ENCODE results near the gene MAGED1. TPM values are rescaled to one million over a fixed set of nuclear protein-coding genes. Genes with fewer than 3 reads are reported as not detected.
"Not testable (repeated sequence)": the region's sequence is repeated elsewhere in the genome, so short reads cannot be mapped to it uniquely, and the experiment has no call there.

MAGED1 gene
- total and polyA plus RNA-seq, 2 experiments from 2014 or later = 293 to 351 TPM

DNA sequence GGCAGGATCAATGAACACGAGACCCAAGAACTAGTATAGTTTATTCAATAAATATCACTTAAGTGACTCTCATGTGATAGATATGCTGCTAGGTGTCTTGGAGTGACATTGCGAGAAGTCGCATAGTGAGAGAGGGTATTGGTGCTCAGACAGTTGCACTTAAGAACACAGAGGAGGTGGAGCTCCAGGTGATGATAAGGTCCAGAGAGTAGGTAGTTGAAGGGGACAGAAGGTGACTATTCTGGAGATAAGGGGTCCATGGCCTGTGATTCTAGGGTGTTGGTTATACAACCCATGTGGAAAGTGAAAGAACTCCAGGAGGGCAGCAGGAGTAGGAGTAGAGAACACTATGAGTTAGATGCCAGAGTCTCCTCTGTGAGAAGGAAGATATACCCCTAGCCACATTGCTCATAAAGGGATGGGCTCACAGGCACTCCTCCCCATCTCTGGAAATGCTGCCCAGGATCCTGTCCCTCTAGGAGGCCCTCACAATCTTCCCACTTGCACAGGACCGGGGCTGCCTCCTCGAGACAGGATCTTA lies 9.2 kb downstream of the MAGED1 start:
- in situ Hi-C loops (cut with MboI) = loop anchor here (25.0 kb wide), 1 partner anchor 165 kb away; the partner anchor contains the start of gene GSPT2
- Histone ChIP-seq H2AFZ (no peak overlapping the region), H4K20me1 (ENCODE audit: insufficient read depth) (no peaks in the 10 kb centered on the region), H3K79me2 (ENCODE audit: insufficient read depth) (peaks cover 7% of the 10 kb centered on the region; the same call in 1 of the 2 replicates), H3K9ac (no peak overlapping the region), H3F3A (ENCODE audit: insufficient read depth) (peaks cover 18% of the 10 kb centered on the region; the same call in 1 of the 2 replicates), H3K9me2 (ENCODE audit: insufficient read depth) (no peaks in the 10 kb centered on the region), H3K4me3 (no peak overlapping the region), H3K36me3 (ENCODE audit: low read depth) (peaks cover 33% of the 10 kb centered on the region; the same call in 1 of the 2 replicates), H3K4me1 (ENCODE audit: insufficient read depth) (peaks cover 4% of the 10 kb centered on the region; the same call in 1 of the 2 replicates), H3K4me2 (ENCODE audit: unreplicated experiment) (no peak overlapping the region), H3K27me3 (replicated peaks; ENCODE audit: insufficient read depth) (no peaks in the 10 kb centered on the region), H3K27ac (no peak overlapping the region), H3K9me3 (ENCODE audit: low read depth) (no peaks in the 10 kb centered on the region)
- no peak for TF ChIP-seq EZH2phosphoT487 (IDR thresholded peaks at IDR 0.05; ENCODE audit: insufficient read depth, low read depth)
- no peak for TF ChIP-seq EZH2 (IDR thresholded peaks at IDR 0.05; ENCODE audit: insufficient read depth, poor library complexity, severe bottlenecking)
- no peak for DNase-seq
- WGBS, 2 experiments (ENCODE audit: low coverage in 1 of 2, low lambda C conversion rate in 2 of 2, missing lambda C conversion rate in 2 of 2) = 67 to 85% methylated on average over 4 to 5 of the region's 5 CpGs

DNA sequence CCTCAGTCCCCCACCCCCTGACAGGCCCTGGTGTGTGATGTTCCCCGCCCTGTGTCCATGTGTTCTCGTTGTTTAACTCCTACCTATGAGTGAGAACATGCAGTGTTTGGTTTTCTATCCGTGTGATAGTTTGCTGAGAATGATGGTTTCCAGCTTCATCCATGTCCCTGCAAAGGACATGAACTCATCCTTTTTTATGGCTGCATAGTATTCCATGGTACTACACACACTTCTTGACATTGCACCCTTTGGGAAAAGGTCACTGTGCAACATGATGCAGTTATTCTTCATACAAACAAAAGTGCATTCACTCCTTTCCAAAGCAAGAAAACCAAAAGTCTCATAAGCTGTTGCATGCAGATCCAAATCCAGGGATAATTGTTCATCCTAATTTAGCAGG lies 11.7 kb downstream of the MAGED1 start:
- not testable (repeated sequence) for H3K4me3 ChIP-seq; H2AFZ ChIP-seq; H3K27me3 ChIP-seq (replicated peaks; ENCODE audit: insufficient read depth); H3K4me2 ChIP-seq (ENCODE audit: unreplicated experiment); H3K9me2 ChIP-seq (ENCODE audit: insufficient read depth); DNase-seq; H3K4me1 ChIP-seq (ENCODE audit: insufficient read depth); H3K79me2 ChIP-seq (ENCODE audit: insufficient read depth); H3K9ac ChIP-seq; H3K27ac ChIP-seq; H4K20me1 ChIP-seq (ENCODE audit: insufficient read depth); H3K9me3 ChIP-seq (ENCODE audit: low read depth)
- in situ Hi-C loops (cut with MboI) = loop anchor here (25.0 kb wide), 1 partner anchor 168 kb away; the partner anchor contains the start of gene GSPT2
- H3K36me3 ChIP-seq (ENCODE audit: low read depth) = peaks cover 23% of the 10 kb centered on the region; the same call in 1 of the 2 replicates
- 0 out of 2 replicates have a peak, but pooled peaks cover 13% of the 10 kb centered on the region for H3F3A ChIP-seq (ENCODE audit: insufficient read depth)
- 98 to 100% methylated on average over 2 to 3 of the region's 3 CpGs for WGBS, 2 experiments (ENCODE audit: low coverage in 1 of 2, low lambda C conversion rate in 2 of 2, missing lambda C conversion rate in 2 of 2)

DNA sequence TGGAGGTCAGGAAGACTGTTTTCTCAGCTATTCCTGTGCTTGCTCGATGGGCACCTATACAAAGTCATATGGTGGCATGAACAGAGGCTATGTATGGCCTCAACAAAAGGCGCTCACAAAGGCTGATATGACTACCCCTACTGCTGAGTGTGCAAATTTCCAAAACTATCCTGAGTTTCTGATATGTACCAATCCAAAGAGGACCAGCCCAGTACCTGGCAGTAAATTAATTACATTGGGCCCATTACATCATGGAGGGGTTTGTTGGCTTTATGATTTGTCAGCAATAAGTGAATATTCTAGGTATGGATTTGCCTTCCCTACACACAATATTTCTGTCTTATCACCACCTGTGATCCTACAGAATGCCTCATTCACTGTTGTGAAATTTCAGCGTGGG lies 12.3 kb downstream of the MAGED1 start:
- no peak overlapping the region for H2AFZ ChIP-seq
- in situ Hi-C loops (cut with MboI) = loop anchor here (25.0 kb wide), 1 partner anchor 168 kb away; the partner anchor contains the start of gene GSPT2
- no peaks in the 10 kb centered on the region for H3K27me3 ChIP-seq (replicated peaks; ENCODE audit: insufficient read depth)
- H3K9ac ChIP-seq = no peak overlapping the region
- 0 out of 2 replicates have a peak, but pooled peaks cover 11% of the 10 kb centered on the region for H3F3A ChIP-seq (ENCODE audit: insufficient read depth)
- TF ChIP-seq EZH2phosphoT487 (IDR thresholded peaks at IDR 0.05; ENCODE audit: insufficient read depth, low read depth) (no peak), EZH2 (IDR thresholded peaks at IDR 0.05; ENCODE audit: insufficient read depth, poor library complexity, severe bottlenecking) (no peak)
- H3K9me2 ChIP-seq (ENCODE audit: insufficient read depth) = no peaks in the 10 kb centered on the region
- no peak overlapping the region for H3K27ac ChIP-seq
- no peak for DNase-seq
- peaks cover 17% of the 10 kb centered on the region; the same call in 1 of the 2 replicates for H3K36me3 ChIP-seq (ENCODE audit: low read depth)
- H4K20me1 ChIP-seq (ENCODE audit: insufficient read depth) = no peaks in the 10 kb centered on the region
- no peaks in the 10 kb centered on the region for H3K4me1 ChIP-seq (ENCODE audit: insufficient read depth)
- WGBS, 2 experiments (ENCODE audit: low coverage in 1 of 2, low lambda C conversion rate in 2 of 2, missing lambda C conversion rate in 2 of 2) = 97% methylated on average over 3 of the region's 3 CpGs
- no peak overlapping the region for H3K4me2 ChIP-seq (ENCODE audit: unreplicated experiment)
- no peaks in the 10 kb centered on the region for H3K79me2 ChIP-seq (ENCODE audit: insufficient read depth)
- H3K9me3 ChIP-seq (ENCODE audit: low read depth) = no peaks in the 10 kb centered on the region
- no peak overlapping the region for H3K4me3 ChIP-seq

DNA sequence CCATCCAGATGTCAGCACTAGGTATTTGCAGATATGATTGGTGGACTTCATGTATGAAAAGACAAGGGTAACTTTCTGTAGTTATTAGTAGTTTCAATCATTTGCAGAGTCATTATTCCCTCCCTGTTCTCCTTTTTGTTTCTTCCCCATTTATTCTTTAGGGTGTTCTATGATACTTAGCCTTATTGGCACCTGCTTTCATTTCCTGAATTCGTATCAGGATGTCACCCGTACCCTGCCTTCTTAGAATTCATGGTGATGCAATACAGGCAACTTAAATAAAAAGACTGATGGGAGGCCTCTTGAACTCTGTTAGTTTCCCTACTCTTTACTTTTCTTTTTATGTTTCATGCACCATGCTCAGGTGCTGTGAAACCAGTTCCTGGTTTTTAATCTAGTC lies 24.2 kb downstream of the MAGED1 start:
- Histone ChIP-seq H3K9me3 (ENCODE audit: low read depth) (no peaks in the 10 kb centered on the region), H3K9me2 (ENCODE audit: insufficient read depth) (no peaks in the 10 kb centered on the region), H3K27me3 (replicated peaks; ENCODE audit: insufficient read depth) (no peaks in the 10 kb centered on the region), H3K79me2 (ENCODE audit: insufficient read depth) (no peaks in the 10 kb centered on the region), H3K27ac (no peak overlapping the region), H4K20me1 (ENCODE audit: insufficient read depth) (no peaks in the 10 kb centered on the region), H3K4me1 (ENCODE audit: insufficient read depth) (no peaks in the 10 kb centered on the region), H3F3A (ENCODE audit: insufficient read depth) (no peaks in the 10 kb centered on the region), H3K9ac (no peak overlapping the region), H2AFZ (no peak overlapping the region), H3K4me2 (ENCODE audit: unreplicated experiment) (no peak overlapping the region), H3K4me3 (no peak overlapping the region), H3K36me3 (ENCODE audit: low read depth) (no peaks in the 10 kb centered on the region)
- DNase-seq = no peak
- in situ Hi-C loops (cut with MboI) = loop anchor here (25.0 kb wide), 1 partner anchor 180 kb away; the partner anchor contains the start of gene GSPT2
- TF ChIP-seq EZH2 (IDR thresholded peaks at IDR 0.05; ENCODE audit: insufficient read depth, poor library complexity, severe bottlenecking) (no peak), EZH2phosphoT487 (IDR thresholded peaks at IDR 0.05; ENCODE audit: insufficient read depth, low read depth) (no peak)
- 4 to 14% methylated on average over 2 of the region's 2 CpGs for WGBS, 2 experiments (ENCODE audit: low coverage in 1 of 2, low lambda C conversion rate in 2 of 2, missing lambda C conversion rate in 2 of 2)

All from GM23248 (cell line).